A549 (cell line): Measurements from ENCODE around the gene TNS1.

Source experiments
- ATOH8 ChIP-seq: fragments of 250-450 bp; sonication (Bioruptor Pico); IDR thresholded peaks from 2 replicates; pipeline ENCODE4 v1.5.0; 2020; ENCODE audit warnings: low read depth, mild to moderate bottlenecking, moderate library complexity
- CBX2 ChIP-seq: fragments of 200-600 bp; sonication (generic); IDR thresholded peaks from 2 replicates; pipeline ENCODE4 v1.6.1; 2016; ENCODE audit warnings: low read depth, mild to moderate bottlenecking, borderline replicate concordance
- CEBPB ChIP-seq, 2 experiments: fragments of >200 bp in 1 of 2; sonication (Bioruptor Twin) in 1 of 2; formaldehyde crosslinking in 1 of 2; IDR thresholded peaks; 2 replicates each; pipeline ENCODE4 v1.6.1; 2012 to 2016
- HDAC2 ChIP-seq: fragments of 200-600 bp; sonication (generic); IDR thresholded peaks from 2 replicates; pipeline ENCODE4 v1.6.1; 2016
- MAFK ChIP-seq: fragments of 450-650 bp; IDR thresholded peaks from 2 replicates; pipeline ENCODE4 v1.6.1; 2014; ENCODE audit not compliant: partially characterized antibody
- MAZ ChIP-seq: fragments of 150-350 bp; IDR thresholded peaks from 2 replicates; pipeline ENCODE4 v1.6.1; 2014; ENCODE audit warnings: antibody characterized with exemption, low read depth, low read length, borderline replicate concordance
- POLR2A ChIP-seq: IDR thresholded peaks from 2 replicates; pipeline ENCODE4 v1.6.1; 2012; ENCODE audit warnings: mild to moderate bottlenecking, low read length
- RCOR1 ChIP-seq: fragments of 150-350 bp; IDR thresholded peaks from 2 replicates; pipeline ENCODE4 v1.6.1; 2014; ENCODE audit warnings: antibody characterized with exemption, low read length, low read depth
- RFX5 ChIP-seq: fragments of 450-650 bp; IDR thresholded peaks from 2 replicates; pipeline ENCODE4 v1.7.1; 2014; ENCODE audit warnings: antibody characterized with exemption, mild to moderate bottlenecking, moderate library complexity
- TF ChIP-seq, protein P1 (sequence below): fragments of >200 bp; sonication (Bioruptor Twin); formaldehyde crosslinking; IDR thresholded peaks from 3 replicates; pipeline ENCODE4 v1.5.1; 2016
- TF ChIP-seq, protein P2 (sequence below): fragments of 450-650 bp; IDR thresholded peaks from 2 replicates; pipeline ENCODE4 v1.6.1; 2014; ENCODE audit warnings: antibody characterized with exemption
- TF ChIP-seq, protein P3 (sequence below): fragments of 200-600 bp; sonication (generic); IDR thresholded peaks from 2 replicates; pipeline ENCODE4 v1.6.1; 2016; ENCODE audit warnings: antibody characterized with exemption, mild to moderate bottlenecking, moderate library complexity
- TF ChIP-seq, protein P4 (sequence below): IDR thresholded peaks from 2 replicates; pipeline ENCODE4 v1.6.1; 2012

DNA sequence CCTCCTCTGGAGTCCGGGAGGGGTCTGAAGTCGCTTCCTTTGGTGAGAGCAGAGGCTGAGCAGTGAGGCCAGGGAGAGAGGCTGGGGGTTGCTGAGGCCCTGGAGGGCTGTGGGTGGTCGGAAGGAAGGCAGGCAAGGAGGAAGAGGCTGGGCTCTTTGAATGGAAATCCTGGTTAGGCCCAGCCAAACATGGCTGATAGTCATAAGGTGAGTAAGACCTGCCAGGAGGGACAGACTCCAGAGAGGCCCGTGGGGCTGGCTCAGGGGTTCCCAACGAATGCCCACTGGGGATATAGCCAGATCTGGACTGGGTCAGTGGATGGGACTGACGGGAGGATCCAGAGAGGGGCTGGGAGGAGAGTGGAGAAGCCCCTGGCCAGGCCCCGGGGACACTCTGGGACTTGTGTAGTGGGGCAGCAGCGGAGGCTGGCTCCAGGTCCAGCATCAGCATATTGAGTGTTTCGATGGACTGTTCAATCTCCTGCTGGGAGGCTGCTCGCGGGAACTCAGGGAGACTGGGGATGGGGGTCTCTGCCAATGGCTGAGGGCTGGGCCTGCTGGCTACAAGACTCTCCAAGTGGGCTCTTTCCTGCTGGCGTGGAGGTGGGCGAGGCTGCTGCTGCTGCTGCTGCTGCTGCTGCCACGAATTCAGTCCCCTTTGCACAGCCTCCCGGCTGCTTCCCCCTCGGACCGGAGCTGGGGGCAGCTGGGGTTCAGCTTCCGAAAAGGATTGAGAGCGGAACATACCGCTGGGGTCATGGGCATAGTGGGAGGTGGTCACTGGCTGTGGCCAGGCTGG is 155.0 kb downstream of the TNS1 start:
- TF ChIP-seq, protein P1, sequence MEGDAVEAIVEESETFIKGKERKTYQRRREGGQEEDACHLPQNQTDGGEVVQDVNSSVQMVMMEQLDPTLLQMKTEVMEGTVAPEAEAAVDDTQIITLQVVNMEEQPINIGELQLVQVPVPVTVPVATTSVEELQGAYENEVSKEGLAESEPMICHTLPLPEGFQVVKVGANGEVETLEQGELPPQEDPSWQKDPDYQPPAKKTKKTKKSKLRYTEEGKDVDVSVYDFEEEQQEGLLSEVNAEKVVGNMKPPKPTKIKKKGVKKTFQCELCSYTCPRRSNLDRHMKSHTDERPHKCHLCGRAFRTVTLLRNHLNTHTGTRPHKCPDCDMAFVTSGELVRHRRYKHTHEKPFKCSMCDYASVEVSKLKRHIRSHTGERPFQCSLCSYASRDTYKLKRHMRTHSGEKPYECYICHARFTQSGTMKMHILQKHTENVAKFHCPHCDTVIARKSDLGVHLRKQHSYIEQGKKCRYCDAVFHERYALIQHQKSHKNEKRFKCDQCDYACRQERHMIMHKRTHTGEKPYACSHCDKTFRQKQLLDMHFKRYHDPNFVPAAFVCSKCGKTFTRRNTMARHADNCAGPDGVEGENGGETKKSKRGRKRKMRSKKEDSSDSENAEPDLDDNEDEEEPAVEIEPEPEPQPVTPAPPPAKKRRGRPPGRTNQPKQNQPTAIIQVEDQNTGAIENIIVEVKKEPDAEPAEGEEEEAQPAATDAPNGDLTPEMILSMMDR, result no peak
- TF ChIP-seq CBX2 (no peak), CEBPB (IDR thresholded peaks at IDR 0.05) (no peak), POLR2A (no peak), RFX5 (no peak), MAZ (no peak), MAFK (no peak), HDAC2 (no peak), ATOH8 (CRISPR knock-in tag) (no peak), RCOR1 (no peak)
- TF ChIP-seq, protein P2, sequence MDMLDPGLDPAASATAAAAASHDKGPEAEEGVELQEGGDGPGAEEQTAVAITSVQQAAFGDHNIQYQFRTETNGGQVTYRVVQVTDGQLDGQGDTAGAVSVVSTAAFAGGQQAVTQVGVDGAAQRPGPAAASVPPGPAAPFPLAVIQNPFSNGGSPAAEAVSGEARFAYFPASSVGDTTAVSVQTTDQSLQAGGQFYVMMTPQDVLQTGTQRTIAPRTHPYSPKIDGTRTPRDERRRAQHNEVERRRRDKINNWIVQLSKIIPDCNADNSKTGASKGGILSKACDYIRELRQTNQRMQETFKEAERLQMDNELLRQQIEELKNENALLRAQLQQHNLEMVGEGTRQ, result no peak
- TF ChIP-seq, protein P3, sequence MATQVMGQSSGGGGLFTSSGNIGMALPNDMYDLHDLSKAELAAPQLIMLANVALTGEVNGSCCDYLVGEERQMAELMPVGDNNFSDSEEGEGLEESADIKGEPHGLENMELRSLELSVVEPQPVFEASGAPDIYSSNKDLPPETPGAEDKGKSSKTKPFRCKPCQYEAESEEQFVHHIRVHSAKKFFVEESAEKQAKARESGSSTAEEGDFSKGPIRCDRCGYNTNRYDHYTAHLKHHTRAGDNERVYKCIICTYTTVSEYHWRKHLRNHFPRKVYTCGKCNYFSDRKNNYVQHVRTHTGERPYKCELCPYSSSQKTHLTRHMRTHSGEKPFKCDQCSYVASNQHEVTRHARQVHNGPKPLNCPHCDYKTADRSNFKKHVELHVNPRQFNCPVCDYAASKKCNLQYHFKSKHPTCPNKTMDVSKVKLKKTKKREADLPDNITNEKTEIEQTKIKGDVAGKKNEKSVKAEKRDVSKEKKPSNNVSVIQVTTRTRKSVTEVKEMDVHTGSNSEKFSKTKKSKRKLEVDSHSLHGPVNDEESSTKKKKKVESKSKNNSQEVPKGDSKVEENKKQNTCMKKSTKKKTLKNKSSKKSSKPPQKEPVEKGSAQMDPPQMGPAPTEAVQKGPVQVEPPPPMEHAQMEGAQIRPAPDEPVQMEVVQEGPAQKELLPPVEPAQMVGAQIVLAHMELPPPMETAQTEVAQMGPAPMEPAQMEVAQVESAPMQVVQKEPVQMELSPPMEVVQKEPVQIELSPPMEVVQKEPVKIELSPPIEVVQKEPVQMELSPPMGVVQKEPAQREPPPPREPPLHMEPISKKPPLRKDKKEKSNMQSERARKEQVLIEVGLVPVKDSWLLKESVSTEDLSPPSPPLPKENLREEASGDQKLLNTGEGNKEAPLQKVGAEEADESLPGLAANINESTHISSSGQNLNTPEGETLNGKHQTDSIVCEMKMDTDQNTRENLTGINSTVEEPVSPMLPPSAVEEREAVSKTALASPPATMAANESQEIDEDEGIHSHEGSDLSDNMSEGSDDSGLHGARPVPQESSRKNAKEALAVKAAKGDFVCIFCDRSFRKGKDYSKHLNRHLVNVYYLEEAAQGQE, result no peak
- TF ChIP-seq, protein P4, sequence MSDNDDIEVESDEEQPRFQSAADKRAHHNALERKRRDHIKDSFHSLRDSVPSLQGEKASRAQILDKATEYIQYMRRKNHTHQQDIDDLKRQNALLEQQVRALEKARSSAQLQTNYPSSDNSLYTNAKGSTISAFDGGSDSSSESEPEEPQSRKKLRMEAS, result no peak
